MCF 10A (cell line): ENCODE results near the gene TULP4. TPM values are rescaled to one million over a fixed set of nuclear protein-coding genes. Genes with fewer than 3 reads are reported as not detected.
A peak's percentile ranks its signal among the peaks of the same experiment; 100 is the strongest.

Experiments
- BruUV-seq: library from RNA; stranded (reverse); fragments of 400-500 nt; replicated peaks from 2 replicates; lab custom pipeline; 2021; lab: Mats Ljungman, UMichigan
- CTCF ChIA-PET: fragments of 300-600 bp; sonication (Branson Sonifier 250); formaldehyde crosslinking; extraction: SDS; loops from one replicate; lab custom pipeline; 2021; ENCODE audit warnings: antibody characterized with exemption, inconsistent platforms; lab: Yijun Ruan, JAX
- POLR2A ChIA-PET: fragments of 300-600, 350-650 bp; sonication (Branson Sonifier 250); formaldehyde crosslinking; extraction: SDS; loops from one replicate; lab custom pipeline; 2020; ENCODE audit warnings: antibody characterized with exemption, inconsistent platforms; lab: Yijun Ruan, JAX
- DNase-seq: peaks from one replicate; pipeline ENCODE4 v3.0.0-alpha.2; 2018; ENCODE audit not compliant: unreplicated experiment
- H3K27ac Mint-ChIP-seq: one replicate; pipeline ENCODE4 v1.8.0; 2022; ENCODE audit warnings: mild to moderate bottlenecking, low read depth, mixed read lengths; ENCODE audit not compliant: unreplicated experiment
- H3K27me3 Mint-ChIP-seq: one replicate; pipeline ENCODE4 v1.8.0; 2022; ENCODE audit warnings: mixed read lengths; ENCODE audit not compliant: insufficient read depth, unreplicated experiment
- H3K36me3 Mint-ChIP-seq: one replicate; pipeline ENCODE4 v1.8.0; 2022; ENCODE audit warnings: mild to moderate bottlenecking, moderate library complexity, mixed read lengths; ENCODE audit not compliant: insufficient read depth, unreplicated experiment
- H3K4me1 Mint-ChIP-seq: one replicate; pipeline ENCODE4 v1.8.0; 2022; ENCODE audit warnings: mixed read lengths; ENCODE audit not compliant: insufficient read depth, unreplicated experiment
- H3K4me3 Mint-ChIP-seq: one replicate; pipeline ENCODE4 v1.8.0; 2022; ENCODE audit warnings: mild to moderate bottlenecking, moderate library complexity, mixed read lengths; ENCODE audit not compliant: unreplicated experiment
- H3K9me3 Mint-ChIP-seq: one replicate; pipeline ENCODE4 v1.8.0; 2022; ENCODE audit warnings: mixed read lengths; ENCODE audit not compliant: unreplicated experiment
- intact Hi-C: fragments of 100-400 bp; cut with micrococcal nuclease; formaldehyde crosslinking; loops from 2 replicates; pipeline ENCODE4 v1.14.1; 2022
- total RNA-seq: library from RNA; stranded (reverse); gene quantifications from 2 replicates; pipeline ENCODE4 v1.2.3, GENCODE V29; 2022
- TF ChIP-seq, protein P1 (sequence below): fragments of 200-600 bp; IDR thresholded peaks from one replicate; pipeline ENCODE4 v1.8.0; 2022; ENCODE audit warnings: antibody characterized with exemption, mild to moderate bottlenecking; ENCODE audit not compliant: unreplicated experiment

TULP4 gene
- total RNA-seq, 1 experiment from 2014 or later = 64.2 TPM

DNA sequence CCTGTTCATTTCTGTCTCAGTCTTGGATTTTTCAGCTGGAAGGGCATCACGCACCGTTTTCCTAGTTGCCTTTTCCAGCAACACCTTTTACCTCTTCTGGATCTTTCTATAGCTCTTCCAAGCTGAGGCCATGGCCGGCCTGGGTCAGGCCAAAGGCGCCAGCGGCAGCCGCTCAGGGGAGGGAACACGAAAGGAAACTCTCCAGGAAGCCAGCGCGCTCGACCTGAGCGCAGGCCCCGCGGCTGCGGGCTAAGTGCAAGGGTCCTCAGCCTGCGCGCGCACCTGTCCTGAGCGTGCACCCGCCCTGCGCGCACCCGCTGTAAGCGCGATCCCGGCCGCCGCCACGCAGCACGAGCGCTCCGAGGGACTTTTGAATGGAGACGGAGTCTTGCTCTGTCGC is 203.8 kb downstream of the TULP4 start:
- H3K9me3 Mint-ChIP-seq = no peaks in the 10 kb centered on the region
- H3K4me3 Mint-ChIP-seq = no peak overlapping the region
- no peak for DNase-seq
- H3K36me3 Mint-ChIP-seq = peaks cover 6% of the 10 kb centered on the region
- no TSS peak for BruUV-seq
- intact Hi-C loops = loop anchor here (10.0 kb wide), 1 partner anchor 89 kb away; no protein-coding TSS in a partner anchor
- H3K27ac Mint-ChIP-seq = no peak overlapping the region
- TF ChIP-seq, protein P1, sequence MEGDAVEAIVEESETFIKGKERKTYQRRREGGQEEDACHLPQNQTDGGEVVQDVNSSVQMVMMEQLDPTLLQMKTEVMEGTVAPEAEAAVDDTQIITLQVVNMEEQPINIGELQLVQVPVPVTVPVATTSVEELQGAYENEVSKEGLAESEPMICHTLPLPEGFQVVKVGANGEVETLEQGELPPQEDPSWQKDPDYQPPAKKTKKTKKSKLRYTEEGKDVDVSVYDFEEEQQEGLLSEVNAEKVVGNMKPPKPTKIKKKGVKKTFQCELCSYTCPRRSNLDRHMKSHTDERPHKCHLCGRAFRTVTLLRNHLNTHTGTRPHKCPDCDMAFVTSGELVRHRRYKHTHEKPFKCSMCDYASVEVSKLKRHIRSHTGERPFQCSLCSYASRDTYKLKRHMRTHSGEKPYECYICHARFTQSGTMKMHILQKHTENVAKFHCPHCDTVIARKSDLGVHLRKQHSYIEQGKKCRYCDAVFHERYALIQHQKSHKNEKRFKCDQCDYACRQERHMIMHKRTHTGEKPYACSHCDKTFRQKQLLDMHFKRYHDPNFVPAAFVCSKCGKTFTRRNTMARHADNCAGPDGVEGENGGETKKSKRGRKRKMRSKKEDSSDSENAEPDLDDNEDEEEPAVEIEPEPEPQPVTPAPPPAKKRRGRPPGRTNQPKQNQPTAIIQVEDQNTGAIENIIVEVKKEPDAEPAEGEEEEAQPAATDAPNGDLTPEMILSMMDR = no peak
- ChIA-PET POLR2A (interaction anchor here (0.6 kb wide), 1 partner anchor 90 kb away, joined by 3 read pairs; no protein-coding TSS in a partner anchor), CTCF (interaction anchor here (0.6 to 0.7 kb wide), 2 partner anchors 55 to 179 kb away, joined by 4 read pairs; no protein-coding TSS in a partner anchor)
- H3K27me3 Mint-ChIP-seq = no peaks in the 10 kb centered on the region
- no peaks in the 10 kb centered on the region for H3K4me1 Mint-ChIP-seq

DNA sequence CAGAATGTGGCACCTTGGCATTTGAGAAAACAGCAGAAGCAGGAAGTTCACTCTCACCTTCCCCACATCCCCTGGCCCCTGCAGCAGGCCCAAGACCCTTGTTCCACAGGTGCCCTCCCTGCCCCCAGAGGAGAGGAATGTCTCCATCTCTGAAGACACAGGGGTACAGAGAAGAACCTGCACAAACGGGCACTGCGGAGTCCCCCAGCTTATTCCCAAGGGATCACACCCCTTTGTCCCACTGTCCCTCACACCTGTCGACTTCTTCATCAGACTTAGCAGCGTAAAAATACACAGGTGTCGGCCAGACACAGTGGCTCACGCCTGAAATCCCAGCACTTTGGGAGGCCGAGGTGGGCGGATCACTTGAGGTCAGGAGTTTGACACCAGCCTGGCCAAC is 204.8 kb downstream of the TULP4 start:
- POLR2A ChIA-PET = no interaction called here
- Mint-ChIP-seq H3K36me3 (peaks cover 6% of the 10 kb centered on the region), H3K4me3 (no peak overlapping the region), H3K4me1 (no peaks in the 10 kb centered on the region), H3K9me3 (no peaks in the 10 kb centered on the region), H3K27me3 (no peaks in the 10 kb centered on the region), H3K27ac (no peak overlapping the region)
- no TSS peak for BruUV-seq
- TF ChIP-seq, protein P1 = no peak
- intact Hi-C loops = loop anchor here (10.0 kb wide), 1 partner anchor 88 kb away; no protein-coding TSS in a partner anchor
- CTCF ChIA-PET = interaction anchor here (0.7 kb wide), 1 partner anchor 36 kb away, joined by 3 read pairs; no protein-coding TSS in a partner anchor
- DNase-seq = no peak

DNA sequence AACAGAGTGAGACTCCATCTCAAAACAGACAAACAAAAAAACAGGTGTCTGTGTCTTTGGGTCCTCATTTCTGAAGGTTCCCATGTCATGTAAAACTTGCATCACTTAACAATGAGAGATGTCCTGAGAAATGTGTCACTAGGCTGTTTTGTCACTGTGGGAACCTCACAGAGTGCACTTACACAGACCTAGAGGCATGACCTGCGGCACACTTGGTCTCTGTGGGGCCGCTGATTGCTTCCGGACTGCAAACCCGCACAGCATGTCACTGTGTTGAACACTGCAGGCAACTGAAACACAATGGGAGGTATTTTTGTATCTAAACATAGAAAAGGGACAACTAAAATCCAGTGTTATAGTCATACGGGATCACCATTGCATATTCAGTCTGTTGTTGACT is 205.3 kb downstream of the TULP4 start:
- no peaks in the 10 kb centered on the region for H3K4me1 Mint-ChIP-seq
- intact Hi-C loops = loop anchor here (10.0 kb wide), 1 partner anchor 87 kb away; no protein-coding TSS in a partner anchor
- peaks cover 3% of the 10 kb centered on the region for H3K36me3 Mint-ChIP-seq
- DNase-seq = no peak
- TF ChIP-seq, protein P1 = no peak
- no peaks in the 10 kb centered on the region for H3K9me3 Mint-ChIP-seq
- no TSS peak for BruUV-seq
- ChIA-PET CTCF (interaction anchor here (0.7 kb wide), 1 partner anchor 37 kb away, joined by 3 read pairs; no protein-coding TSS in a partner anchor), POLR2A (no interaction called here)
- H3K4me3 Mint-ChIP-seq = no peak overlapping the region
- H3K27ac Mint-ChIP-seq = no peak overlapping the region
- H3K27me3 Mint-ChIP-seq = no peaks in the 10 kb centered on the region

DNA sequence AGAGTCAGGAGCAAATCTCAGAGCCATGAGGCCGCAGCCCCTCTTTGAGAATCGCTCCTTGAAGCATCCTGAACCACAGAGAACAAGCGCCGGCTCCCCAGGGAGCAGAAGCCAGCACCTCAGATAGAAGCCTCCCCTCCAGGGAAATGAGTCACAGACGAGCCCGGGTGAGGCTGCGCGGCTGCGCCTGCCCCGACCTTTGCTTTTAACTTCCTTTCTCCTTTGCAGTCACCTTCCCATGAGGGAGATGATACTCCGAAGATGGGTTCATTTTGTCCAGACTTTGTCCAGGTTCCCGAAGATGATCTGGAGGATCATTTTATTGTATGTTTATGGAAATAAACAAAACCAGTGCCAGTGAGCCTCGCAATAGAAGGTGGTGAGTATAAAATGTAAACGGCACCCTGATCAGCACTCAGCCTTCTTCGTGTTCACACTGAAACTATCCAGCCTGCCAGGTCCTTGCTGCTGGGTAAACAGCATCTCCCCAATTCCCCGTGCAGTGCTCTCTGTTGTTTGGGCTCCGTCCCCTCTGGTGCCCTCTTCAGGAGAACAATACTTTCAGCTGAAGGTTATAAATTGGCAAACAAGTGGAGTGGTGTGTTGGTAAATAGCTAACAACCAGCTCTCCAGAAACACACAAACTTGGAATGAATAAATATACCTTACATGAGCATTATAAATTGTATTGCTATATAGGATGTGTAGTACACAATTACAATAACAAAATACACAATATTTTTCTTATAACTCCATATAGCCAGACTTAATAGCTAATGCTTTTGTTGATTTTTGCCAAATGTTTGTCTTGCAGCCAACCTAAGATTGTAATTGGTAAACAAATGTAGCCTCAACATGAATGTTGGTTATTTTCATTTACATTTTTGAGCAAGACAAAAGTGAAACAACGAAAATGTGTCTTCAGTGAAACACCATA is 206.2 kb downstream of the TULP4 start:
- peak overlapping the region; percentile 82 for H3K27ac Mint-ChIP-seq
- H3K4me1 Mint-ChIP-seq = no peaks in the 10 kb centered on the region
- intact Hi-C loops = loop anchor here (1.0 to 10.0 kb wide), 2 partner anchors 86 to 297 kb away; no protein-coding TSS in a partner anchor
- CTCF ChIA-PET = interaction anchor here (0.6 to 2.3 kb wide), 21 partner anchors 9 to 305 kb away, joined by 3 to 17 read pairs (median 5); partner anchors contain the start of gene TMEM181
- H3K27me3 Mint-ChIP-seq = no peaks in the 10 kb centered on the region
- POLR2A ChIA-PET = interaction anchor here (0.6 to 2.9 kb wide), 8 partner anchors 16 to 298 kb away, joined by 3 to 22 read pairs (median 4); partner anchors contain the start of gene TMEM181
- TF ChIP-seq, protein P1 = peak; percentile 60
- H3K36me3 Mint-ChIP-seq = no peaks in the 10 kb centered on the region
- peak; percentile 89 for DNase-seq
- BruUV-seq = no TSS peak
- H3K4me3 Mint-ChIP-seq = peak overlapping the region; percentile 73
- H3K9me3 Mint-ChIP-seq = no peaks in the 10 kb centered on the region
